GM12878 (cell line): Measurements from ENCODE around the gene NTM. TPM values are rescaled to one million over a fixed set of nuclear protein-coding genes. Genes with fewer than 3 reads are reported as not detected.

Experiments
- ATAC-seq: fragments of 200-7000 bp; cut with Tn5 transposase; 3 replicates; pipeline ENCODE4 v1.9.1; 2020; ENCODE audit warnings: mild to moderate bottlenecking, moderate library complexity
- BruUV-seq: library from RNA; stranded (reverse); fragments of 400-500 nt; replicated peaks from 2 replicates; lab custom pipeline; 2021; lab: Mats Ljungman, UMichigan
- CTCF ChIA-PET: fragments of 300-600 bp; sonication (Branson Sonifier 250); formaldehyde crosslinking; extraction: SDS; loops from one replicate; lab custom pipeline; 2021; ENCODE audit warnings: inconsistent platforms; lab: Yijun Ruan, JAX
- POLR2A ChIA-PET: fragments of 350-600 bp; formaldehyde crosslinking; extraction: SDS; loops from one replicate; lab custom pipeline; 2021; ENCODE audit warnings: inconsistent platforms; lab: Charles Lee
- RAD21 ChIA-PET: fragments of 300-600 bp; sonication (Branson Sonifier 250); formaldehyde crosslinking; loops from one replicate; lab custom pipeline; 2023; ENCODE audit warnings: antibody characterized with exemption; ENCODE audit not compliant: unreplicated experiment; lab: Charles Lee
- SMC1A ChIA-PET: fragments of 300-600 bp; sonication (Branson Sonifier 250); formaldehyde crosslinking; loops from one replicate; lab custom pipeline; 2023; ENCODE audit not compliant: unreplicated experiment, uncharacterized antibody; lab: Charles Lee
- DNase-seq: peaks from one replicate; pipeline ENCODE4 v3.0.0-alpha.2; 2011; ENCODE audit warnings: low read depth, low spot score
- FAIRE-seq: peaks from 3 replicates; lab custom pipeline; 2011; peaks lifted over from hg19 to GRCh38; lab: Jason Lieb, UNC
- H2AFZ ChIP-seq: 2 replicates; pipeline ENCODE4 v1.6.0; 2011; ENCODE audit warnings: low read depth, low read length, control low read depth; ENCODE audit not compliant: control insufficient read depth
- H3K27ac ChIP-seq: 2 replicates; pipeline ENCODE4 v1.5.1; 2011; ENCODE audit warnings: control low read depth; ENCODE audit not compliant: control insufficient read depth, insufficient read depth
- H3K27me3 ChIP-seq, 2 experiments: replicated peaks in 1 of 2; 2 replicates each; pipeline versions ENCODE4 v1.6.0 to v1.6.1; 2011; ENCODE audit warnings: low read length in 1 of 2; ENCODE audit not compliant: control insufficient read depth in 2 of 2, insufficient read depth in 2 of 2
- H3K36me3 ChIP-seq, 2 experiments: 2 replicates each; pipeline ENCODE4 v1.5.1; 2011; ENCODE audit warnings: low read length in 1 of 2; ENCODE audit not compliant: control insufficient read depth in 2 of 2, insufficient read depth in 2 of 2
- H3K4me1 ChIP-seq: 2 replicates; pipeline ENCODE4 v1.6.1; 2011; ENCODE audit warnings: mild to moderate bottlenecking, low read length, moderate library complexity, mixed read lengths; ENCODE audit not compliant: control insufficient read depth, insufficient read depth
- H3K4me2 ChIP-seq: 2 replicates; pipeline ENCODE4 v1.6.0; 2011; ENCODE audit warnings: control low read depth; ENCODE audit not compliant: control insufficient read depth, insufficient read depth
- H3K4me3 ChIP-seq: fragments of 200-600 bp; sonication (generic); 2 replicates; pipeline ENCODE4 v1.5.1; 2016
- H3K79me2 ChIP-seq: 2 replicates; pipeline ENCODE4 v1.6.0; 2011; ENCODE audit warnings: low read length; ENCODE audit not compliant: control insufficient read depth, insufficient read depth
- H3K9ac ChIP-seq: 2 replicates; pipeline ENCODE4 v1.8.0; 2011; ENCODE audit warnings: low read length, control low read depth, mixed read lengths; ENCODE audit not compliant: control insufficient read depth, insufficient read depth
- H3K9me3 ChIP-seq: replicated peaks from 3 replicates; pipeline ENCODE4 v1.5.1; 2011; ENCODE audit warnings: mild to moderate bottlenecking, low read length; ENCODE audit not compliant: control insufficient read depth, insufficient read depth
- H4K20me1 ChIP-seq: 2 replicates; pipeline ENCODE4 v1.6.0; 2011; ENCODE audit not compliant: control insufficient read depth, insufficient read depth
- BACH1 ChIP-seq: fragments of 450-650 bp; IDR thresholded peaks from 2 replicates; pipeline ENCODE4 v1.6.1; 2017; ENCODE audit warnings: mild to moderate bottlenecking, borderline replicate concordance
- HCFC1 ChIP-seq: fragments of 150-350 bp; IDR thresholded peaks from 2 replicates; pipeline ENCODE4 v1.6.1; 2014; ENCODE audit warnings: low read length
- MEF2B ChIP-seq: fragments of 450-650 bp; IDR thresholded peaks from 2 replicates; pipeline ENCODE4 v1.6.1; 2018; ENCODE audit warnings: mild to moderate bottlenecking, moderate library complexity; ENCODE audit not compliant: partially characterized antibody, poor library complexity, severe bottlenecking
- MLLT1 ChIP-seq: fragments of 450-650 bp; IDR thresholded peaks from 2 replicates; pipeline ENCODE4 v1.6.1; 2016; ENCODE audit warnings: mild to moderate bottlenecking
- ZSCAN29 ChIP-seq: fragments of 450-650 bp; IDR thresholded peaks from 2 replicates; pipeline ENCODE4 v1.6.1; 2017; ENCODE audit warnings: mild to moderate bottlenecking, moderate library complexity
- WGBS: methylation state at CpG from one replicate; pipeline ENCODE4 v1.1.6; 2016; ENCODE audit warnings: low lambda C conversion rate; ENCODE audit not compliant: insufficient replicate concordance, insufficient coverage; ENCODE audit errors: missing lambda C conversion rate; 5-methylcytosine and 5-hydroxymethylcytosine counted together
- in situ Hi-C: fragments of 300-500 bp; cut with MboI; formaldehyde crosslinking; loops from 9 replicates; pipeline ENCODE4 v1.14.3; 2018; ENCODE audit warnings: mixed read lengths
- intact Hi-C: fragments of 100-400 bp; cut with micrococcal nuclease; formaldehyde crosslinking; loops from one replicate; pipeline ENCODE4 v1.14.2; 2022; ENCODE audit not compliant: unreplicated experiment
- polyA plus RNA-seq, 11 experiments: library from polyadenylated mRNA; depleted of rRNA in 4 of 11; unstranded in 6 of 11; stranded (reverse) in 5 of 11; fragments of >200 nt; fragmentation: Nextera tagmentation in 4 of 11; fragmentation: Illumina TruSeq in 1 of 11; extraction: Ambion mirVana in 4 of 11; extraction: Trizol in 1 of 11; gene quantifications; 1 replicate in 1 of 11; 2 replicates in 10 of 11; pipeline versions ENCODE4 v1.2.1 to v1.2.3, GENCODE V29; 2011 to 2016; ENCODE audit warnings: inconsistent platforms in 2 of 11, missing spikeins in 2 of 11, low read depth in 1 of 11
- total RNA-seq, 4 experiments: library from RNA; depleted of rRNA in 3 of 4; stranded (reverse); fragments of >200 nt in 3 of 4; fragmentation: Illumina TruSeq in 1 of 4; extraction: Trizol in 1 of 4; gene quantifications; 2 replicates each; pipeline versions ENCODE4 v1.2.1 to v1.2.3, GENCODE V29; 2013 to 2021
- TF ChIP-seq, protein P1 (sequence below): fragments of 450-650 bp; IDR thresholded peaks from 2 replicates; pipeline ENCODE4 v1.6.1; 2017; ENCODE audit warnings: low read depth, mild to moderate bottlenecking, moderate library complexity

NTM gene
- total and polyA plus RNA-seq, 10 of the 15 experiments (the other 5 are each of a cell fraction or from before 2014, with no cell fraction given), result not detected

DNA sequence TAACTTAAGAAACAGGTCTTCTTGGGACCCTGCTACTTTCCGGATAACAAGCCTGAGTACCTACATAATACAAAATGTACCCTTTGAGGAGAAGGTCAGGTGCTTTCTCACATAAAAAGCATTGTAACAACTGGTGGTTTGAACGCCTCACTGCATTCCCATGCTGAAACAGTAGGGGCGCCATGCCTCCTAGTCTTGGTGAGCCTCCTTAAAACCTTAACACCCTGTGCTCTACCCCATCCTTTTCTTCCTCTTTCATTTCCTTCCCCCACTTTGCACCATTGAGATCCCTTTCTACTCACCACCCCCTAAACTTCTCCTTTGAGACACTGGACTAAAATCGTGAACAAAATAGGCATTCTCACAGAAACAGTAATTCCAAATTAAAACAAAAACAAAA is 729.3 kb downstream of the NTM start (continued):
- TF ChIP-seq MLLT1, result no peak
- TF ChIP-seq, protein P1, sequence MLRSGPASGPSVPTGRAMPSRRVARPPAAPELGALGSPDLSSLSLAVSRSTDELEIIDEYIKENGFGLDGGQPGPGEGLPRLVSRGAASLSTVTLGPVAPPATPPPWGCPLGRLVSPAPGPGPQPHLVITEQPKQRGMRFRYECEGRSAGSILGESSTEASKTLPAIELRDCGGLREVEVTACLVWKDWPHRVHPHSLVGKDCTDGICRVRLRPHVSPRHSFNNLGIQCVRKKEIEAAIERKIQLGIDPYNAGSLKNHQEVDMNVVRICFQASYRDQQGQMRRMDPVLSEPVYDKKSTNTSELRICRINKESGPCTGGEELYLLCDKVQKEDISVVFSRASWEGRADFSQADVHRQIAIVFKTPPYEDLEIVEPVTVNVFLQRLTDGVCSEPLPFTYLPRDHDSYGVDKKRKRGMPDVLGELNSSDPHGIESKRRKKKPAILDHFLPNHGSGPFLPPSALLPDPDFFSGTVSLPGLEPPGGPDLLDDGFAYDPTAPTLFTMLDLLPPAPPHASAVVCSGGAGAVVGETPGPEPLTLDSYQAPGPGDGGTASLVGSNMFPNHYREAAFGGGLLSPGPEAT, result no peak

- Histone ChIP-seq H3K4me3 (no peak overlapping the region), H3K9ac (no peak overlapping the region), H3K36me3 (no peaks in the 10 kb centered on the region), H3K9me3 (no peaks in the 10 kb centered on the region), H2AFZ (no peak overlapping the region), H3K4me1 (no peaks in the 10 kb centered on the region), H3K27me3 (no peaks in the 10 kb centered on the region), H3K79me2 (no peaks in the 10 kb centered on the region), H3K4me2 (no peak overlapping the region), H4K20me1 (no peaks in the 10 kb centered on the region), H3K27ac (no peak overlapping the region)
- TF ChIP-seq BACH1, result no peak
- no peak for TF ChIP-seq ZSCAN29
- no peak for TF ChIP-seq HCFC1
- no peak for TF ChIP-seq MEF2B
- SMC1A ChIA-PET, result interaction anchor here (0.7 to 1.5 kb wide), 2 partner anchors 13 to 26 kb away, joined by 3 read pairs; no protein-coding TSS in a partner anchor
- POLR2A ChIA-PET, result no interaction called here
- intact Hi-C loops (no loop called here), in situ Hi-C loops (no loop called here)
- CTCF ChIA-PET, result interaction anchor here (1.2 kb wide), 1 partner anchor 29 kb away, joined by 4 read pairs; no protein-coding TSS in a partner anchor
- no peak for ATAC-seq
- no peak for FAIRE-seq
- no TSS peak for BruUV-seq
- 1% methylated on average over 5 of the region's 5 CpGs for WGBS
- DNase-seq, result no peak
- RAD21 ChIA-PET, result no interaction called here
Observed at GRCh38 chr11:132100583-132100982, 730.2 kb downstream of the NTM start.
